Fibroblast of skin of abdomen (primary cell): ENCODE results near the gene TMPRSS13.

Experiments used
- DNase-seq: peaks from one replicate; pipeline ENCODE4 v3.0.0-alpha.2; 2013

TMPRSS13 gene

GRCh38 chr11:117851106-117851505 is 78.1 kb downstream of the TMPRSS13 start:
- peak; percentile 56 for DNase-seq
